Mucosa of stomach (tissue), 1 donor: Measurements from ENCODE around the gene DAP3.
"Not testable (repeated sequence)": the region's sequence is repeated elsewhere in the genome, so short reads cannot be mapped to it uniquely, and the experiment has no call there.

Source experiments
- H3K27me3 ChIP-seq: one replicate; pipeline ENCODE4 v1.7.0; 2013; ENCODE audit warnings: mild to moderate bottlenecking, low read length; ENCODE audit not compliant: control insufficient read depth, insufficient read depth
- H3K36me3 ChIP-seq: one replicate; pipeline ENCODE4 v1.7.0; 2013; ENCODE audit warnings: low read length; ENCODE audit not compliant: control insufficient read depth, insufficient read depth
- H3K4me1 ChIP-seq: one replicate; pipeline ENCODE4 v1.7.0; 2013; ENCODE audit warnings: mild to moderate bottlenecking, low read length; ENCODE audit not compliant: control insufficient read depth, insufficient read depth
- H3K4me3 ChIP-seq: one replicate; pipeline ENCODE4 v1.7.0; 2013; ENCODE audit warnings: low read length
- H3K9ac ChIP-seq: one replicate; pipeline ENCODE4 v1.7.0; 2013; ENCODE audit warnings: mild to moderate bottlenecking, low read length, moderate library complexity
- H3K9me3 ChIP-seq: one replicate; pipeline ENCODE4 v1.7.0; 2013; ENCODE audit warnings: mild to moderate bottlenecking, low read length, moderate library complexity; ENCODE audit not compliant: control insufficient read depth
- donor health status: Pancreatic carcinoma.

Gene DAP3

GRCh38 chr1:155767399-155767989 lies 78.6 kb downstream of the DAP3 start:
- not testable (repeated sequence) for H3K27me3 ChIP-seq, H3K4me1 ChIP-seq, H3K9ac ChIP-seq, H3K4me3 ChIP-seq, H3K9me3 ChIP-seq, H3K36me3 ChIP-seq

- Histone ChIP-seq H3K36me3 (no peaks in the 10 kb centered on the region), H3K4me3 (no peak overlapping the region), H3K4me1 (no peaks in the 10 kb centered on the region), H3K9me3 (no peaks in the 10 kb centered on the region), H3K9ac (no peak overlapping the region), H3K27me3 (no peaks in the 10 kb centered on the region)
These were observed 80.4 kb downstream of the DAP3 start for GRCh38 chr1:155769257-155769656.

GRCh38 chr1:155773221-155773620 lies 84.3 kb downstream of the DAP3 start:
- H3K9ac ChIP-seq, result no peak overlapping the region
- H3K4me1 ChIP-seq, result no peaks in the 10 kb centered on the region
- H3K4me3 ChIP-seq, result no peak overlapping the region
- H3K27me3 ChIP-seq, result no peaks in the 10 kb centered on the region
- H3K9me3 ChIP-seq, result no peaks in the 10 kb centered on the region
- peaks cover 8% of the 10 kb centered on the region for H3K36me3 ChIP-seq

DNA sequence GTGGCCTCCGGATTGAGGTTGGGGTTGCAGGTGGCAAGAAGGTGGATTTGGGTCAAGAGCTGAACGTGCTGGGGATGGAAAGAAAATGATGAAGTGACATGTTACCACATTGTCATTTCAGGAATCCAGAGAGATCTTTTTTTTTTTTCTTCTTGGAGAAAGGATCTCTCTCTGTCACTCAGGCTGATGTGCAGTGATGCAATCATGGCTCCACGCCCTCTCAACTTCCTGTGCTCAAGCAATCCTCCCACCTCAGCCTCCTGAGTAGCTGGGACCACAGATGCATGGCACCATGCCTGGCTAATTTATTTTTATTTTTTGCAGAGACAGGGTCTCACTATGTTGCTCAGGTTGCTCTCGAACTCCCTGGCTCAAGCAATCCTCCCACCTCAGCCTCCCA lies 87.5 kb downstream of the DAP3 start:
- no peak overlapping the region for H3K4me3 ChIP-seq
- H3K36me3 ChIP-seq, result peaks cover 8% of the 10 kb centered on the region
- H3K9me3 ChIP-seq, result no peaks in the 10 kb centered on the region
- H3K27me3 ChIP-seq, result no peaks in the 10 kb centered on the region
- H3K9ac ChIP-seq, result no peak overlapping the region
- H3K4me1 ChIP-seq, result no peaks in the 10 kb centered on the region

GRCh38 chr1:155777582-155777981 lies 88.7 kb downstream of the DAP3 start:
- Histone ChIP-seq H3K9ac (no peak overlapping the region), H3K27me3 (no peaks in the 10 kb centered on the region), H3K4me3 (no peak overlapping the region), H3K4me1 (no peaks in the 10 kb centered on the region), H3K36me3 (peaks cover 8% of the 10 kb centered on the region), H3K9me3 (no peaks in the 10 kb centered on the region)
